ENCODE results near the gene IGF2R.

- TF ChIP-seq TCF12 (IDR thresholded peaks at IDR 0.05) (no peak), TCF12 (CRISPR knock-in tag; IDR thresholded peaks at IDR 0.05) (no peak), CBFB (CRISPR knock-in tag; IDR thresholded peaks at IDR 0.05) (no peak)
Observed at GRCh38 chr6:159933077-159933476, 35.8 kb upstream of the IGF2R start.

All from HepG2 (cell line).